Activated CD8-positive, alpha-beta T cell treated with anti-CD3 and anti-CD28 coated beads for 36 hours (primary cell): Measurements from ENCODE around the gene LGALS7B. TPM values are rescaled to one million over a fixed set of nuclear protein-coding genes. Genes with fewer than 3 reads are reported as not detected.
"Not testable (repeated sequence)": the region's sequence is repeated elsewhere in the genome, so short reads cannot be mapped to it uniquely, and the experiment has no call there.

Experiments
- ATAC-seq: fragments of 200-7000 bp; cut with Tn5 transposase; one replicate; pipeline ENCODE4 v1.10.0; 2021; ENCODE audit warnings: mild to moderate bottlenecking, moderate library complexity
- CTCF ChIA-PET: fragments of 350-600 bp; sonication (Branson Sonifier 250); formaldehyde crosslinking; loops from one replicate; lab custom pipeline; 2021; ENCODE audit warnings: antibody characterized with exemption; lab: Charles Lee
- POLR2A ChIA-PET: fragments of 350-600 bp; sonication (Branson Sonifier 250); formaldehyde crosslinking; loops from one replicate; lab custom pipeline; 2021; ENCODE audit warnings: antibody characterized with exemption; lab: Charles Lee
- DNase-seq: peaks from one replicate; pipeline ENCODE4 v3.0.0-alpha.2; 2020
- H3K27ac Mint-ChIP-seq: one replicate; pipeline ENCODE4 v1.8.0; 2021; ENCODE audit warnings: mild to moderate bottlenecking, mixed read lengths
- H3K27me3 Mint-ChIP-seq: one replicate; pipeline ENCODE4 v1.8.0; 2021; ENCODE audit warnings: mixed read lengths
- H3K36me3 Mint-ChIP-seq: one replicate; pipeline ENCODE4 v1.8.0; 2021; ENCODE audit warnings: low read depth, mixed read lengths
- H3K4me1 Mint-ChIP-seq: one replicate; pipeline ENCODE4 v1.8.0; 2021; ENCODE audit warnings: low read depth, mixed read lengths
- H3K4me3 Mint-ChIP-seq: one replicate; pipeline ENCODE4 v1.8.0; 2021; ENCODE audit warnings: mild to moderate bottlenecking, moderate library complexity, mixed read lengths
- H3K9me3 Mint-ChIP-seq: one replicate; pipeline ENCODE4 v1.8.0; 2021; ENCODE audit warnings: mixed read lengths
- intact Hi-C: fragments of 100-400 bp; cut with micrococcal nuclease; formaldehyde crosslinking; loops from one replicate; pipeline ENCODE4 v1.10.0; 2022
- total RNA-seq, 2 experiments: library from RNA; stranded (reverse); gene quantifications; one replicate each; pipeline ENCODE4 v1.2.3, GENCODE V29; 2021
- TF ChIP-seq, protein P1 (sequence below): fragments of 200-600 bp; IDR thresholded peaks from one replicate; pipeline ENCODE4 v1.8.0; 2022; ENCODE audit warnings: antibody characterized with exemption, mild to moderate bottlenecking

Gene LGALS7B
- total RNA-seq, 2 experiments from 2014 or later: not detected

DNA sequence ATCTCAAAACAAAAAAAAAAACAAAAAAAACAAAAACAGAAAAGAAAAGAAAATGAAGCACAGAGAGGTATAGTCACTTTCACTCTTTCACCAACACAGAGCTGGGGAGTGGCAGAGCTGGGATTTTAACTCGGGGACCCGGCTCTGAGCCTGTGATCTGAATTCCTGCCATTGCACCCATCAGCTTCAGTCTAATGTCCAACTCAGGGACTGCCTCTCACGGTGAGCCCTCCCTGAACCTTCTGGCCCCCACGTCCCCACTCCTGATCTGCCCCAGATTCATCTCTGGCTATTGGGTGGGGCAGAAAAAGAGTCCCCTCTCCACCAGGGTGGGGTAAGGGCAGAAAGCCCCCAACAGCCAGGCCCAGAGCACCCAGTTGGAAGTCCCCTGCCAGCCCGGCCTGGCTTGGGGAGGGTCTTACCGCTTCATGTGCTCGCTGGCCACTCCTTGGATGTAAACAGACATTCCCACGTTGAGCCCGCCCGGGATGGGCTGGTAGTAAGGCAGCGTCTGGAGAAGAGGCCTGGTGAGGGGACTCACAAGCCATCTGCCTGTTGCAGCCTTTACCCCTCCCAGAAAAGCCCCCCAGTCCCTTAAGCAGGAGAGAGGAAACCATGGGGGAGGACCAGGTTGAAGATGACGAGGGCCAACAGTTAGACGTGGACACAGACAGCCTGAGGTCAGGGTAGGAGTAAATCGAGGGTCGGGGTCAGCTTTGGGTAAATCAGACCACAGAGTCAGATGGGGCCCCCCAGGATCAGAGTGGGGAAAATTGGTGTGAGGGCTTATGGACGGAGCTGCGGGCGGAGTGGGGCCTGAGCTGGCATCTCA lies 23.2 kb downstream of the LGALS7B start:
- Mint-ChIP-seq H3K4me1 (no peaks in the 10 kb centered on the region), H3K27me3 (no peaks in the 10 kb centered on the region), H3K9me3 (no peaks in the 10 kb centered on the region), H3K36me3 (peaks cover 9% of the 10 kb centered on the region), H3K27ac (no peak overlapping the region), H3K4me3 (no peak overlapping the region)
- DNase-seq: no peak
- TF ChIP-seq, protein P1, sequence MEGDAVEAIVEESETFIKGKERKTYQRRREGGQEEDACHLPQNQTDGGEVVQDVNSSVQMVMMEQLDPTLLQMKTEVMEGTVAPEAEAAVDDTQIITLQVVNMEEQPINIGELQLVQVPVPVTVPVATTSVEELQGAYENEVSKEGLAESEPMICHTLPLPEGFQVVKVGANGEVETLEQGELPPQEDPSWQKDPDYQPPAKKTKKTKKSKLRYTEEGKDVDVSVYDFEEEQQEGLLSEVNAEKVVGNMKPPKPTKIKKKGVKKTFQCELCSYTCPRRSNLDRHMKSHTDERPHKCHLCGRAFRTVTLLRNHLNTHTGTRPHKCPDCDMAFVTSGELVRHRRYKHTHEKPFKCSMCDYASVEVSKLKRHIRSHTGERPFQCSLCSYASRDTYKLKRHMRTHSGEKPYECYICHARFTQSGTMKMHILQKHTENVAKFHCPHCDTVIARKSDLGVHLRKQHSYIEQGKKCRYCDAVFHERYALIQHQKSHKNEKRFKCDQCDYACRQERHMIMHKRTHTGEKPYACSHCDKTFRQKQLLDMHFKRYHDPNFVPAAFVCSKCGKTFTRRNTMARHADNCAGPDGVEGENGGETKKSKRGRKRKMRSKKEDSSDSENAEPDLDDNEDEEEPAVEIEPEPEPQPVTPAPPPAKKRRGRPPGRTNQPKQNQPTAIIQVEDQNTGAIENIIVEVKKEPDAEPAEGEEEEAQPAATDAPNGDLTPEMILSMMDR: no peak
- ATAC-seq: no peak
- POLR2A ChIA-PET: no interaction called here
- CTCF ChIA-PET: interaction anchor here (0.7 to 0.9 kb wide), 2 partner anchors 11 to 52 kb away, joined by 3 read pairs; no protein-coding TSS in a partner anchor
- intact Hi-C loops: no loop called here

DNA sequence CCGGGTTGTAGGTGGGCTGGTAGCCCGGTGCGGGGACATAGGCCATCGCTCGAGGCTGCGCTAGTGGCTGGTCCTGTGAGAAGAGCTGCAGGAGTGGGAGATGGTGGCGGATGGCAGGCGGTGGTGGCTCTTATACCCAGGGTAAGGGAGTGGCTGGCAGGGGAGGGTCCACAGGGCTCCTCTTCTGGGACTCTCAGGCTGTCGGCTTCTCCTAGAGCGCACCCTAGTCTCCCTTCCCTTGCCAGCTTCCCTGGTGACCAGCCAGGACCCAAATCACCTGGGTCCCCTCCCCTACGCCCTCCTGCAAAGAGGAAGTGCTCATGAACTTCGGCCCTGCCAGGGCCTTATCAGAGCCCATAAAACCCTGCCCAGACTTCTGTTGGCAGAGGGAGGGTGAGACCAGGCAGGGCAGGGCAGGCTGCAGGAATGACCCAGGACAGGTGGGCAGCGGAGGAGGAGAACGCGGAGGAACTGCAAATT lies 23.9 kb downstream of the LGALS7B start, which contains the start of gene LGALS4:
LGALS4 (minus strand) TSS at position 105 of the 480 bp plus-strand sequence; CDS start at position 46, 59 bp downstream.
- H3K4me3 Mint-ChIP-seq: no peak within 1 kb of the TSS
- H3K27me3 Mint-ChIP-seq: no peaks in the 10 kb centered on the region
- no peaks in the 10 kb centered on the region for H3K9me3 Mint-ChIP-seq
- POLR2A ChIA-PET: no interaction called here
- H3K4me1 Mint-ChIP-seq: no peaks in the 10 kb centered on the region
- DNase-seq (no peak), ATAC-seq (no peak)
- intact Hi-C loops: no loop called here
- TF ChIP-seq, protein P1: no peak
- peaks cover 9% of the 10 kb centered on the region for H3K36me3 Mint-ChIP-seq
- no peak within 1 kb of the TSS for H3K27ac Mint-ChIP-seq
- CTCF ChIA-PET: no interaction called here

DNA sequence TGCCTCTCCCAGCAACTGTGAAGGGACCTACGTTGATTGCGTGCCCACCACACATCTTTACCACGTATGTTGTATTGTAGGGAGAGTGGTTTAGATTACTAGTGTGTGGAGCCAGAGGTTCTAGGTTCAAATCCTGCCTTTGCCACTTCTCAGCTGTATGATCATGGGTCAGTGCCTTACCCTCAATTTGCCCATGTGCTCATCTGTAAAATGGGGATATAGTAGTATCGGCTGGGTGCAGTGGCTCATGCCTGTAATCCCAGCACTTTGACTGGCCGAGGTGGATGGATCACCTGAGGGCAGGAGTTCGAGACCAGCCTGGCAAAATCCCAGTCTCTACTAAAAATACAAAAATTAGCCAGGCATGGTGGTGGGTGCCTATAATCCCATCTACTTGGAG lies 24.3 kb downstream of the LGALS7B start:
- no peak overlapping the region for H3K27ac Mint-ChIP-seq
- intact Hi-C loops: no loop called here
- TF ChIP-seq, protein P1: no peak
- no peaks in the 10 kb centered on the region for H3K9me3 Mint-ChIP-seq
- H3K27me3 Mint-ChIP-seq: no peaks in the 10 kb centered on the region
- peaks cover 9% of the 10 kb centered on the region for H3K36me3 Mint-ChIP-seq
- DNase-seq (no peak), ATAC-seq (no peak)
- POLR2A ChIA-PET: no interaction called here
- CTCF ChIA-PET: no interaction called here
- no peak overlapping the region for H3K4me3 Mint-ChIP-seq
- no peaks in the 10 kb centered on the region for H3K4me1 Mint-ChIP-seq

DNA sequence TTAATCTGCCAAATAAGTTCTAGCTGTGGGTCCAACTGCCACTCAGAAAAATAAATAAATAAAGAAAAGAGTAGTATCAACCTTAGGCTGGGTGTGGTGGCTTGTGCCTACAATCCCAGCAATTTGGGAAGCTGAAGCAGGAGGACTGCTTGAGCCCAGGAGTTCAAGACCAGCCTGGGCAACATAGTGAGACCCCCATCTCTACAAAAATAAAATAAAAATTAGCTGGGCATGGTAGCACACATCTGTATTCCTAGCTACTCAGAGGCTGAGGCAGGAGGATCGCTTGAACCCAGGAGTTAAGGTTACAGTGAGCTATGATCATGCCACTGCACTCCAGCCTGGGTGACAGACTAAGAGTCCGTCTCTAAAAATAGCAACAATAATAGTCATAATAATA lies 24.9 kb downstream of the LGALS7B start:
- H3K4me1 Mint-ChIP-seq, H3K9me3 Mint-ChIP-seq, intact Hi-C loops, H3K27me3 Mint-ChIP-seq, H3K36me3 Mint-ChIP-seq, H3K4me3 Mint-ChIP-seq, ATAC-seq, DNase-seq, POLR2A ChIA-PET, H3K27ac Mint-ChIP-seq: not testable (repeated sequence)
- CTCF ChIA-PET: interaction anchor here (0.5 kb wide), 1 partner anchor 179 kb away, joined by 4 read pairs; no protein-coding TSS in a partner anchor

DNA sequence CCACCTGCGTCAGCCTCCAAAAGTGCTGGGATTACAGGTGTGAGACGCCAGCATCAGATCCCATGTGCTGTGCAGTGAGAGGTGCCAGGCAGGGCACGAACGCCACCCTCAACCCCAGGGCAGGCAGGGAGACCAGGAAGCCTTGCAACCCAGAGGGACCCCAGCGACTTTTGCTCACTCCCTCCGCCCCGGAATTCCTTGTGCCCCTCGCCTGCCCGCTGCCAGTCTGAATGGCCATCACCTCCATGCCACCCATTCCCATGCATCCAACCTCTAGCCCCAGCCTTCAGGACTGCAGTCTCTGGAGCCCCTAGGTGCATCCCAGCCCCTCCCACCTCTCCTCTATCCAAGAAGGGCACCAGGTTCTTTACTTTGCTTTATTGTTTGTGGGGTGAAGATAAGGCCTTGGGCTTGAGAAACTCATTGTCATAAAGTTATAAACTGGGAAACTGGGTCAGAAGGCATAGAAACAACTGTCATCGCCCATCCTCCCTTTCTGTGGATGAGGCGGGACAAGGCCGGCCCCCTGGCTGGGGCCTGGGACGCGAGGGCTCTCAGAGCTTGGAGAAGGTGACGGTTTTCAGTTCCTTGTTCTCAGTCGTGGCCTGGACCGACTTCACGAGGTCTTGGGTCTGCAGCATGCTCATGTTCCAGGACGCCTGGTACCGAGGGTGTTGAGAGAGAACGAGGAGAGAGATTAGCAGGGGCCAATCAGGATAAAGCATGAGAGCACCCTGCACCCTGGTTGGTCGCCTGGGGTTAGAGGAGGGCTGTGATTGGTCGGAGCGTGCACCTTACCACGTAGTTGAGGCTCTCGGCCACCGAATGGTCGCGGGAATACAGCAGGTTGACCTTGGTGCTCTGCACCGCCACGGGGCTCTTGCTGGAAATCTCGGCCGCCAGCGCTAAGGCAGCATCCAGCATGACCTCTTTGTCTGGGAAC lies 26.3 kb downstream of the LGALS7B start:
- POLR2A ChIA-PET: no interaction called here
- H3K9me3 Mint-ChIP-seq: no peaks in the 10 kb centered on the region
- intact Hi-C loops: no loop called here

More for the DNA sequence above, 26.3 kb downstream of the LGALS7B start:
- no peak overlapping the region for H3K27ac Mint-ChIP-seq
- H3K27me3 Mint-ChIP-seq: no peaks in the 10 kb centered on the region
- CTCF ChIA-PET: no interaction called here
- H3K4me1 Mint-ChIP-seq: no peaks in the 10 kb centered on the region
- ATAC-seq (no peak), DNase-seq (no peak)
- H3K4me3 Mint-ChIP-seq: no peak overlapping the region
- TF ChIP-seq, protein P1: no peak
- H3K36me3 Mint-ChIP-seq: peaks cover 9% of the 10 kb centered on the region
